ENCODE data around the gene PECR.

PECR gene

DNA sequence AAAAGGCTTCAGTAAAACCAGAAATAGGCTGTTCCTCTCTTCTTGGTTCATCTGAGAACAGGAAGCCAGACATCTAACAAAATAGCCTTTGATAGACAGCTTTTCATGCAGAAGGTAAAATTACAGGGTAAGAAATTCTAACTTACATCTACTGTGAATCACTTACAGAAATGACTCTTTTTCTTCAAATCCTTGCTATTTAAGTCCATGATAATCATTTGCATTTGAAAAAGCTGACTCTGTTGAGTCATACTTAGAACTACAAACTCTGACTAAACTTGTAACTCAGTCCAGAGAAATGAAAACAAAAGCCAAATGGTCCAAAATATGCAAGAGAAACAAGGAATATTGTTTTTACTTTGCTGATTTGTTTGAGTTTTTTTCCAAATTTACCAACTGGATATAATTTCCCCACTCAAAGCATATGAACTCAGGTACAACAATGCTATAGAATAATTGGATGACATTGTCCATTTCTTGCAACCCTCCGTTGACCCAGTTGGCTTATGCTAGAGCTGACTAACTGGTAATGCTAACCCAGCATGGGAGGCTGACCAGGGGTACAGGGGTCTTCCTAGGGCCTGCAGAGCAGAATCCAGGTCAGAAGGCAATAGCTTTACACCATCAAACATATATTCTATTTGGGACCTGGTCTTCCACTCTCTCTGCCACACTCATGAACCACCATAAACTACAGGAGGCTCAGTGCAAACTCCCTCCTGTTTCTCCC is 49.5 kb downstream of the PECR start:
- no peaks in the 10 kb centered on the region for H3K36me3 ChIP-seq (ENCODE audit: control insufficient read depth, insufficient read depth, low read length)
- H3K27ac ChIP-seq (ENCODE audit: low read depth, low read length): no peak overlapping the region
- no peak overlapping the region for H3K9ac ChIP-seq (ENCODE audit: low read length)
- no peaks in the 10 kb centered on the region for H3K4me1 ChIP-seq (ENCODE audit: control insufficient read depth, insufficient read depth, low read length)
- H3K4me3 ChIP-seq (ENCODE audit: low read length): no peak overlapping the region
- H3K27me3 ChIP-seq (ENCODE audit: control insufficient read depth, insufficient read depth, low read length): no peaks in the 10 kb centered on the region

DNA sequence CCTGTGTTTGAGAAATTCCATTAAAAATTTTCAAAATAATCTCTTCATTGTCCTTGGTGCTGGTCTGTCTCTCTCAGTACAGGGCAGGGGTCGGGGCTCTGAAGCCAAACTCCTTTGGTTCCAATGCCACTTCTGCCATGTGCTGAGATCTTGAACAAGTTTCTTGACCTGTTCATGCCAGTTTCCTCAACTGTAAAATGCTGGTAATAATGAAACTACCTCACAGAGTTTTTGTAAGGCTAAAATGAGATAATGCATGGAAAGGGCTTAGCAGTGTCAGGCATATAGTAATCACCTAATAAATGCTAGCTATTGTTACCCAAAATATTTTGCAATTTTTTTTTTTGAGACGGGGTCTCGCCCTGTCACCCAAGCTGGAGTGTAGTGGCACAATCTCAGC is 51.4 kb downstream of the PECR start:
- no peak overlapping the region for H3K9ac ChIP-seq (ENCODE audit: low read length)

GRCh38 chr2:216029416-216030129 is 52.0 kb downstream of the PECR start:
- Histone ChIP-seq H3K4me3 (ENCODE audit: low read length) (no peak overlapping the region), H3K27me3 (ENCODE audit: control insufficient read depth, insufficient read depth, low read length) (no peaks in the 10 kb centered on the region), H3K36me3 (ENCODE audit: control insufficient read depth, insufficient read depth, low read length) (no peaks in the 10 kb centered on the region), H3K4me1 (ENCODE audit: control insufficient read depth, insufficient read depth, low read length) (no peaks in the 10 kb centered on the region), H3K27ac (ENCODE audit: low read depth, low read length) (no peak overlapping the region), H3K9ac (ENCODE audit: low read length) (no peak overlapping the region)

More for the DNA sequence above, 51.4 kb downstream of the PECR start:
- Histone ChIP-seq H3K4me3 (ENCODE audit: low read length) (no peak overlapping the region), H3K27ac (ENCODE audit: low read depth, low read length) (no peak overlapping the region), H3K27me3 (ENCODE audit: control insufficient read depth, insufficient read depth, low read length) (no peaks in the 10 kb centered on the region), H3K36me3 (ENCODE audit: control insufficient read depth, insufficient read depth, low read length) (no peaks in the 10 kb centered on the region), H3K4me1 (ENCODE audit: control insufficient read depth, insufficient read depth, low read length) (no peaks in the 10 kb centered on the region)

GRCh38 chr2:216024779-216025336 is 56.8 kb downstream of the PECR start:
- Histone ChIP-seq H3K27me3 (ENCODE audit: control insufficient read depth, insufficient read depth, low read length) (no peaks in the 10 kb centered on the region), H3K27ac (ENCODE audit: low read depth, low read length) (no peak overlapping the region), H3K36me3 (ENCODE audit: control insufficient read depth, insufficient read depth, low read length) (no peaks in the 10 kb centered on the region), H3K4me3 (ENCODE audit: low read length) (no peak overlapping the region), H3K4me1 (ENCODE audit: control insufficient read depth, insufficient read depth, low read length) (no peaks in the 10 kb centered on the region), H3K9ac (ENCODE audit: low read length) (no peak overlapping the region)

DNA sequence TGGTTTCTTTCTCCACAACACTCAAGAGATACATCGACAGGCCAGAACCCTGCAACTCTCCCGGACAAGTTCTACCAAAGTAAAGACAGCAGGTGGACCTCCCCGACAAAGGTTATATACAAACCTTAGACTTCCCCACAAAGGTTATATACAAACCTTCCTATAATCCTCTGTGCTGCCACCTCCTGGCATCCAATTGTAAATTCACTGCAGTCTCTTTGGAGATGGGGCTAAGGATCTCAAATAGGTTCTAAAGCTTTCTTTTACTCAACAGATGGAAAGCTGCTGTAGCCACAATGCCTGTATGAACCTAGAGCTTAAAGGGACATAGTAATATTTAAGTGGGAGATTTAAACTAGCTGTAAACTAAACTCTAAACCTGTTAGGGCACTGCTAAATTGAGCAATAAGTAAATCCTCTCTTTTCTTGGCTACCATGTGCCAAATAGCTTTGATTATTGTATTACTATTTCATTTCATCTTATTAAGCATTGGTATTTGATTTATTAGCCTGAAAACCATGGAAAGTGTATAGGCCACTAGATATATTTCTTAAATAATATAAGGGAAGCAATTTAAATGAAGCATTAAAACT is 58.5 kb downstream of the PECR start:
- no peaks in the 10 kb centered on the region for H3K36me3 ChIP-seq (ENCODE audit: control insufficient read depth, insufficient read depth, low read length)
- no peak overlapping the region for H3K9ac ChIP-seq (ENCODE audit: low read length)
- H3K27ac ChIP-seq (ENCODE audit: low read depth, low read length): no peak overlapping the region
- H3K4me3 ChIP-seq (ENCODE audit: low read length): no peak overlapping the region
- H3K4me1 ChIP-seq (ENCODE audit: control insufficient read depth, insufficient read depth, low read length): no peaks in the 10 kb centered on the region
- no peaks in the 10 kb centered on the region for H3K27me3 ChIP-seq (ENCODE audit: control insufficient read depth, insufficient read depth, low read length)

DNA sequence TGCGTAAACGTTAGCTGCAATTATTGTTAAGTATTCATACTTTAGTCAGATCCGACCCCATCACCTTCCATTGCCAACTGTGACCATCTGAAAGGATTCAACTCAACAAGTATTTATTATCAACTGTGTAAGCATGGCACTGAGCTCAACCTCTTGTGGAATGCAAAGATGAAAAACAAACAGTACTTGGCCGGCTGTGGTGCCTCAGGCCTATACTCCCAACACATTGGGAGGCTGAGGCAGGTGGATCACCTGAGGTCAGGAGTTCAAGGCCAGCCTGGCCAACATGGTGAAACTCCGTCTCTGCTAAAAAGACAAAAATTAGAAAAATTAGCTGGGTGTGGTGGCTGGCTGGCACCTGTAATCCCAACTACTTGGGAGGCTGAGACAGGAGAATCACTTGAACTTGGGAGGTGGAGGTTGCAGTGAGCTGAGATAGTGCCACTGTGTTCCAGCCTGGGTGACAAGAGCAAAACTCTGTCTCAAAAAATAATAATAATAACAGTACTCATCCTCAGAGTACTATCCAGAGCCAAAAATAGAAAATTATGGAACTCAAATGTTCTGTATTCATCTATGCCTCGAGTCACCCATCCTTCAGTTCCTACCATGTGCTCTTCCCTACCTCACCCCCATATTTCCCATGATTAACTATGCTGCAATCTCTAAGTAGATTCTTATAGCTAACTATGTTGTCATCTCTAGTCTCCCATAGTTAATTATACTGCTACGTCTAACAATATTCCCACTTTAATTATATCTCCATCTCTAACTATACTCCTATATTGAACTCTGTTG is 59.6 kb downstream of the PECR start:
- Histone ChIP-seq H3K36me3 (ENCODE audit: control insufficient read depth, insufficient read depth, low read length) (no peaks in the 10 kb centered on the region), H3K4me3 (ENCODE audit: low read length) (no peak overlapping the region), H3K9ac (ENCODE audit: low read length) (no peak overlapping the region), H3K27ac (ENCODE audit: low read depth, low read length) (no peak overlapping the region), H3K4me1 (ENCODE audit: control insufficient read depth, insufficient read depth, low read length) (no peaks in the 10 kb centered on the region), H3K27me3 (ENCODE audit: control insufficient read depth, insufficient read depth, low read length) (no peaks in the 10 kb centered on the region)

GRCh38 chr2:216018709-216019108 is 62.9 kb downstream of the PECR start:
- H3K27me3 ChIP-seq (ENCODE audit: control insufficient read depth, insufficient read depth, low read length): no peaks in the 10 kb centered on the region
- H3K4me3 ChIP-seq (ENCODE audit: low read length): no peak overlapping the region
- H3K27ac ChIP-seq (ENCODE audit: low read depth, low read length): no peak overlapping the region
- no peaks in the 10 kb centered on the region for H3K36me3 ChIP-seq (ENCODE audit: control insufficient read depth, insufficient read depth, low read length)
- no peak overlapping the region for H3K9ac ChIP-seq (ENCODE audit: low read length)
- H3K4me1 ChIP-seq (ENCODE audit: control insufficient read depth, insufficient read depth, low read length): no peaks in the 10 kb centered on the region

DNA sequence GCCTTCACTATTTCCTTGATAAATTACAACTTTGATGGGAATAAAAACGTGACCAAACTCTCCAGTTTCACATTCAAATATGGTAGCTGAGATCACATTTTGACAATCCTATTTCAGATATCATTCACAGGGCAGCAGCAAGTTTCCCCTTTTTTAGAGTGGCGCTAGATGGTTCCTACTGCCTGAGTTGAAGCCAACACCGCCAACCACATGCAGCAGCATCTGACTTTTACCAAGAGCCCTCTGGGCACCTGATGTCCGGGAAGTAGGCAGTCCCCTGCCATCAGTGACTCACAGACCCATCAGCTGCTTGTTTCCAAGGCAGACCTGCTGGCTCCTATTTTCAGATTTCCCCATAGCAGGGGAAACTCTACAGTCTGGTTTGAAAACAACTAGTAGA is 64.2 kb downstream of the PECR start:
- Histone ChIP-seq H3K27ac (ENCODE audit: low read depth, low read length) (no peak overlapping the region), H3K4me3 (ENCODE audit: low read length) (no peak overlapping the region), H3K4me1 (ENCODE audit: control insufficient read depth, insufficient read depth, low read length) (no peaks in the 10 kb centered on the region), H3K27me3 (ENCODE audit: control insufficient read depth, insufficient read depth, low read length) (no peaks in the 10 kb centered on the region), H3K36me3 (ENCODE audit: control insufficient read depth, insufficient read depth, low read length) (no peaks in the 10 kb centered on the region), H3K9ac (ENCODE audit: low read length) (no peak overlapping the region)

DNA sequence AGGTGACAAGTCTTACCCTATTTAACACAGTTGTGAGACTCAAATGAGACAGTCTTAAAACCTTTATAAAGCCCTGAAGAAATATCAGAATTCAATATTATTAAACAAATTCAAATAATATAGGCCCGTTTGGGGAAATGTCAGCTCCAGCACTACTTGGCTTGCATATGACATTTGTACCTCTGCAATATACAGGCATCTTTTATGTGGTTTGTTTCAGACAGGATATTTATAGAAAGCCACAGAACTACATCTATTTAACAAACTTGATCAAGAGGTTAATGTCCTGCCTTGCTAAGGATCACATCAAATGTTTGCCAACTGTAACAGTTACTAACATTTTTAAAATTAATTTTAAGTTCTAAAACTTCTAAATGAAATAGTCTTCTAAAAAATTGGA is 65.0 kb downstream of the PECR start:
- no peaks in the 10 kb centered on the region for H3K4me1 ChIP-seq (ENCODE audit: control insufficient read depth, insufficient read depth, low read length)
- no peaks in the 10 kb centered on the region for H3K36me3 ChIP-seq (ENCODE audit: control insufficient read depth, insufficient read depth, low read length)
- H3K4me3 ChIP-seq (ENCODE audit: low read length): no peak overlapping the region
- H3K27ac ChIP-seq (ENCODE audit: low read depth, low read length): no peak overlapping the region
- no peaks in the 10 kb centered on the region for H3K27me3 ChIP-seq (ENCODE audit: control insufficient read depth, insufficient read depth, low read length)
- no peak overlapping the region for H3K9ac ChIP-seq (ENCODE audit: low read length)

DNA sequence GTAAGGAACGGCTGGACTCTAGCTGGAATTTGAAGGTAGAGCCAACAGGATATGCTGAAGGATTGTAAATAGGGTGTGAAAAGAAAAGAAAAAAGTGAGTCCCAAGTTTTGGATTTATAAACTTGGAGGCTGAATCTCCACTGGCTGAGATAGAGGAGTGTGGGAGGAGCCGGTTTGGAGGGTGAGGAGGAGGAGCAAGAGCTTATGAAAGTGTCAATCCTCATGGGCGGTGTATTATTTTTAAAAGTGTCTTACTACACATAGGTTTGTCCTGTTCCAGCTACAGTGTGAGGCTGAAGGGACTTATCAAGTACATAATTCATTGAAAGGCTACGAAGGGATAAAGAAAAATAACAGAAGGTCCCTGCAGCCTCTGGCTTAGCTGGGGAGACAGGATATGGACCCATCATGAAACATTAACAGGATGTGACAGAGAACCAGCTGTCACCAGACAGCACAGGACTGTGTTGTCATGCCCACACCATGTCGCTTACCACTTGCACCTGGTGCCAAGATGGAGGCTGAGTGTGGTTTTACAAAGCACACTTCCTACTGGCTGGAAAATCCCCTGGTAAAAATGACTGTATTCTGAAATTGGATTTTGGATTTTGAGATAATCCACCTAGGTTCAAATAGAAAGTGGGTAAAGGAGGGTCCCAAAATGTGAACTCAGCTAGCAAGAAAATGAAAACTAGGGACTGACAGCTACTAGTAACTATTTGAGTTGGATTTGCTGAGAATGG is 65.7 kb downstream of the PECR start:
- no peak overlapping the region for H3K9ac ChIP-seq (ENCODE audit: low read length)
- H3K27ac ChIP-seq (ENCODE audit: low read depth, low read length): no peak overlapping the region
- no peaks in the 10 kb centered on the region for H3K27me3 ChIP-seq (ENCODE audit: control insufficient read depth, insufficient read depth, low read length)
- no peak overlapping the region for H3K4me3 ChIP-seq (ENCODE audit: low read length)
- H3K4me1 ChIP-seq (ENCODE audit: control insufficient read depth, insufficient read depth, low read length): no peaks in the 10 kb centered on the region
- H3K36me3 ChIP-seq (ENCODE audit: control insufficient read depth, insufficient read depth, low read length): no peaks in the 10 kb centered on the region

DNA sequence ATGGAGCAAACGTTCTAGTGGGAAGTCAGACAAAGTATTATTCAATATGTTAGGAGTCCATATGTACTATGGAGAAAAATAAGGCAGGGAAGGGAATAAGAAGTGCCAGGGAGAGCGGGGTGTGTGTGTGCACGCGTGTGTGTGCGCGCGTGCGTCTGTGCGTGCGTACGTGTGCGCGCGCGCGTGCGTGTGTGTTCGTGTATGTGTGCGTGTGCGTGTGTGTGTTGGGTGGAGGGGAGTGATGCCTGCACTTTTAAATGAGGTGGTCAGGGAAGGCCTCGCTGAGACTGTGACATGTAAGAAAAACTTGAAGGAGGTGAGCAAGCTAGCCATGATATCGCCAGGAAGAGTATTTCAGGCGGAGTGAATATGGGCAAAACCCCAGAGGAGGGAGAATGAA is 66.6 kb downstream of the PECR start:
- Histone ChIP-seq H3K9ac (ENCODE audit: low read length) (no peak overlapping the region), H3K27ac (ENCODE audit: low read depth, low read length) (no peak overlapping the region), H3K36me3 (ENCODE audit: control insufficient read depth, insufficient read depth, low read length) (no peaks in the 10 kb centered on the region), H3K4me3 (ENCODE audit: low read length) (no peak overlapping the region), H3K27me3 (ENCODE audit: control insufficient read depth, insufficient read depth, low read length) (no peaks in the 10 kb centered on the region), H3K4me1 (ENCODE audit: control insufficient read depth, insufficient read depth, low read length) (no peaks in the 10 kb centered on the region)

Data from rectal smooth muscle tissue (tissue), 1 donor.